Osteoblast (primary cell): ENCODE data around the gene RPA1. TPM values are rescaled to one million over a fixed set of nuclear protein-coding genes. Genes with fewer than 3 reads are reported as not detected.

Experiments used
- DNase-seq: peaks from one replicate; pipeline ENCODE4 v3.0.0; 2011; ENCODE audit warnings: low spot score, mixed read lengths; ENCODE audit not compliant: insufficient read length; ENCODE audit errors: missing footprints
- H2AFZ ChIP-seq: 2 replicates; pipeline ENCODE4 v1.6.0; 2011; ENCODE audit warnings: mild to moderate bottlenecking, low read length
- H3K27ac ChIP-seq: 2 replicates; pipeline ENCODE4 v1.5.1; 2011; ENCODE audit warnings: mild to moderate bottlenecking, low read depth, low read length, moderate library complexity
- H3K27me3 ChIP-seq: 2 replicates; pipeline ENCODE4 v1.6.0; 2012; ENCODE audit warnings: mild to moderate bottlenecking, control low read depth, inconsistent platforms, low read length, moderate library complexity; ENCODE audit not compliant: insufficient read depth
- H3K36me3 ChIP-seq: 2 replicates; pipeline ENCODE4 v1.5.1; 2011; ENCODE audit warnings: mild to moderate bottlenecking, low read length, control low read depth, moderate library complexity; ENCODE audit not compliant: insufficient read depth
- H3K4me1 ChIP-seq: 2 replicates; pipeline ENCODE4 v1.5.1; 2011; ENCODE audit warnings: mild to moderate bottlenecking, low read length, control low read depth, moderate library complexity; ENCODE audit not compliant: insufficient read depth
- H3K4me2 ChIP-seq: 2 replicates; pipeline ENCODE4 v1.6.0; 2011; ENCODE audit warnings: mild to moderate bottlenecking, low read length; ENCODE audit not compliant: insufficient read depth
- H3K4me3 ChIP-seq: fragments of 200-600 bp; sonication (generic); 3 replicates; pipeline ENCODE4 v1.5.1; 2012; ENCODE audit warnings: mild to moderate bottlenecking, low read length, inconsistent platforms; ENCODE audit not compliant: insufficient read depth
- H3K79me2 ChIP-seq: 2 replicates; pipeline ENCODE4 v1.6.0; 2012; ENCODE audit warnings: mild to moderate bottlenecking, low read length, control low read depth, inconsistent platforms; ENCODE audit not compliant: insufficient read depth
- H3K9me3 ChIP-seq: 2 replicates; pipeline ENCODE4 v1.5.1; 2011; ENCODE audit warnings: low read depth, low read length, control low read depth
- H4K20me1 ChIP-seq: 2 replicates; pipeline ENCODE4 v1.6.0; 2012; ENCODE audit warnings: mild to moderate bottlenecking, low read length, control low read depth; ENCODE audit not compliant: insufficient read depth
- total RNA-seq: library from RNA; depleted of rRNA; stranded (reverse); fragments of >200 nt; gene quantifications from 2 replicates; pipeline ENCODE4 v1.2.3, GENCODE V29; 2012
- TF ChIP-seq, protein P1 (sequence below): IDR thresholded peaks from 2 replicates; pipeline ENCODE4 v1.5.1; 2011; ENCODE audit warnings: mild to moderate bottlenecking, low read depth, low read length, moderate library complexity; ENCODE audit errors: extremely low read depth

Gene RPA1
- total RNA-seq, 1 donor, result 14.8 TPM

GRCh38 chr17:1872976-1873375 lies 43.2 kb downstream of the RPA1 start:
- Histone ChIP-seq H3K27ac (no peak overlapping the region), H3K36me3 (peaks cover 39% of the 10 kb centered on the region), H3K9me3 (no peaks in the 10 kb centered on the region), H3K4me1 (no peaks in the 10 kb centered on the region), H3K79me2 (no peaks in the 10 kb centered on the region), H4K20me1 (no peaks in the 10 kb centered on the region), H3K4me3 (no peak overlapping the region), H3K27me3 (no peaks in the 10 kb centered on the region), H3K4me2 (no peak overlapping the region), H2AFZ (no peak overlapping the region)
- no peak for DNase-seq
- TF ChIP-seq, protein P1, sequence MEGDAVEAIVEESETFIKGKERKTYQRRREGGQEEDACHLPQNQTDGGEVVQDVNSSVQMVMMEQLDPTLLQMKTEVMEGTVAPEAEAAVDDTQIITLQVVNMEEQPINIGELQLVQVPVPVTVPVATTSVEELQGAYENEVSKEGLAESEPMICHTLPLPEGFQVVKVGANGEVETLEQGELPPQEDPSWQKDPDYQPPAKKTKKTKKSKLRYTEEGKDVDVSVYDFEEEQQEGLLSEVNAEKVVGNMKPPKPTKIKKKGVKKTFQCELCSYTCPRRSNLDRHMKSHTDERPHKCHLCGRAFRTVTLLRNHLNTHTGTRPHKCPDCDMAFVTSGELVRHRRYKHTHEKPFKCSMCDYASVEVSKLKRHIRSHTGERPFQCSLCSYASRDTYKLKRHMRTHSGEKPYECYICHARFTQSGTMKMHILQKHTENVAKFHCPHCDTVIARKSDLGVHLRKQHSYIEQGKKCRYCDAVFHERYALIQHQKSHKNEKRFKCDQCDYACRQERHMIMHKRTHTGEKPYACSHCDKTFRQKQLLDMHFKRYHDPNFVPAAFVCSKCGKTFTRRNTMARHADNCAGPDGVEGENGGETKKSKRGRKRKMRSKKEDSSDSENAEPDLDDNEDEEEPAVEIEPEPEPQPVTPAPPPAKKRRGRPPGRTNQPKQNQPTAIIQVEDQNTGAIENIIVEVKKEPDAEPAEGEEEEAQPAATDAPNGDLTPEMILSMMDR, result no peak

GRCh38 chr17:1873418-1873817 lies 43.6 kb downstream of the RPA1 start:
- Histone ChIP-seq H3K27ac (no peak overlapping the region), H3K4me1 (no peaks in the 10 kb centered on the region)
- TF ChIP-seq, protein P1, result no peak

GRCh38 chr17:1875597-1875996 lies 45.8 kb downstream of the RPA1 start:
- no peak overlapping the region for H2AFZ ChIP-seq
- H3K4me1 ChIP-seq, result no peaks in the 10 kb centered on the region
- H3K4me2 ChIP-seq, result no peak overlapping the region
- no peaks in the 10 kb centered on the region for H3K9me3 ChIP-seq
- H3K27me3 ChIP-seq, result no peaks in the 10 kb centered on the region
- peaks cover 58% of the 10 kb centered on the region for H3K36me3 ChIP-seq
- TF ChIP-seq, protein P1, result no peak
- H4K20me1 ChIP-seq, result no peaks in the 10 kb centered on the region
- no peak overlapping the region for H3K4me3 ChIP-seq
- no peak overlapping the region for H3K27ac ChIP-seq
- no peaks in the 10 kb centered on the region for H3K79me2 ChIP-seq
- no peak for DNase-seq

More at GRCh38 chr17:1873418-1873817, 43.6 kb downstream of the RPA1 start:
- no peak overlapping the region for H3K4me3 ChIP-seq
- no peaks in the 10 kb centered on the region for H3K79me2 ChIP-seq
- H3K9me3 ChIP-seq, result no peaks in the 10 kb centered on the region
- no peaks in the 10 kb centered on the region for H4K20me1 ChIP-seq
- H2AFZ ChIP-seq, result no peak overlapping the region
- no peak overlapping the region for H3K4me2 ChIP-seq
- no peak for DNase-seq
- peaks cover 41% of the 10 kb centered on the region for H3K36me3 ChIP-seq
- H3K27me3 ChIP-seq, result no peaks in the 10 kb centered on the region

DNA sequence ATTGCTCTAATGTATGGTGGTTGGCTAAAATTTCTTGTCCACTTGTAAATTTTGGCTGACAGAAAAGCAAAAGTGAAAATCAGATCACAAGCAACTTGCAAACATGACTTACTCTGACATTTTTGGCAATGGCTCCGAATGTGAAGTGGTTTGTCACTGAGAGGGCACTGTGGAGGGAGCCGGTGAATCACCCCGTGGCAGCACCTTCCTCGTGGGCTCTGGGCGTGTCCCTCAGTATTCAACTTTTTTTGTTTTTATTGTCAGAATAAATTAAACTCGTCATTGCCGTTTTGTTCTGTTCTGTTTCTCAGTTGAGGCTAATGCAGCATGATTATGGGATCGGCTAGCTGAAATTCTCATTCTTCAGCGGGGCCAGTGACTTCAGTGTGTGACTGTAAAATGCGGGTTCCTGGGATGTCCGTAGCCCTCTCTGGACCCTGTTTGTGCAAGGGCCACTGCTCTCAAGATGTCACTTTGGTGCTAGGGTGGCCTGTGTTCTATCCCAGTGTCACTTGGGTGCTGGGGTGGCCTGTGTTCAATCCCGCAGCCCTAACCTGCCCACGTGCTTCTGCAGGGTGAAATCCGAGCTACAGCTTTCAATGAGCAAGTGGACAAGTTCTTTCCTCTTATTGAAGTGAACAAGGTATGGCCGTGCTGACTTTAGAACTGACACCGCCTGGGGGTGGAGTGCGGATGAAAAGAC lies 48.8 kb downstream of the RPA1 start:
- no peak overlapping the region for H3K27ac ChIP-seq
- no peaks in the 10 kb centered on the region for H3K79me2 ChIP-seq
- H2AFZ ChIP-seq, result no peak overlapping the region
- H3K36me3 ChIP-seq, result peaks cover 52% of the 10 kb centered on the region
- no peaks in the 10 kb centered on the region for H3K27me3 ChIP-seq
- H3K4me1 ChIP-seq, result no peaks in the 10 kb centered on the region
- TF ChIP-seq, protein P1, result no peak
- H3K4me3 ChIP-seq, result no peak overlapping the region
- H3K4me2 ChIP-seq, result no peak overlapping the region
- peak; percentile 85 for DNase-seq
- H4K20me1 ChIP-seq, result no peaks in the 10 kb centered on the region
- H3K9me3 ChIP-seq, result no peaks in the 10 kb centered on the region
